GM18517 (cell line): ENCODE results near the gene ARL3.

Experiments used
- ATAC-seq: cut with Tn5 transposase; IDR thresholded peaks from one replicate; pipeline ENCODE4 v1.9.1; 2021; ENCODE audit warnings: mild to moderate bottlenecking, moderate library complexity; ENCODE audit not compliant: unreplicated experiment

ARL3 gene

GRCh38 chr10:102642736-102643335 lies 71.4 kb downstream of the ARL3 start:
- no peak for ATAC-seq

- ATAC-seq, result peak; percentile 39
Observed at GRCh38 chr10:102641880-102642735, 72.1 kb downstream of the ARL3 start.

GRCh38 chr10:102641402-102641801 lies 72.8 kb downstream of the ARL3 start:
- no peak for ATAC-seq

GRCh38 chr10:102639537-102639936 lies 74.7 kb downstream of the ARL3 start:
- no peak for ATAC-seq

GRCh38 chr10:102635377-102635776 lies 78.8 kb downstream of the ARL3 start:
- no peak for ATAC-seq

GRCh38 chr10:102634686-102635085 lies 79.5 kb downstream of the ARL3 start:
- ATAC-seq, result no peak

GRCh38 chr10:102633848-102634247 lies 80.3 kb downstream of the ARL3 start:
- ATAC-seq, result no peak

- no peak for ATAC-seq
Observed at GRCh38 chr10:102633287-102633686, 80.9 kb downstream of the ARL3 start.

GRCh38 chr10:102632394-102633111 lies 81.6 kb downstream of the ARL3 start:
- ATAC-seq, result no peak

- ATAC-seq, result no peak
Observed at GRCh38 chr10:102631525-102632393, 82.4 kb downstream of the ARL3 start.

- no peak for ATAC-seq
Observed at GRCh38 chr10:102630663-102631062, 83.5 kb downstream of the ARL3 start.

- no peak for ATAC-seq
Observed at GRCh38 chr10:102629661-102630614, 84.3 kb downstream of the ARL3 start.

GRCh38 chr10:102628451-102628911 lies 85.7 kb downstream of the ARL3 start:
- ATAC-seq, result no peak

- no peak for ATAC-seq
Observed at GRCh38 chr10:102627736-102628293, 86.4 kb downstream of the ARL3 start.

- ATAC-seq, result no peak
Observed at GRCh38 chr10:102627291-102627735, 86.9 kb downstream of the ARL3 start.

- no peak for ATAC-seq
Observed at GRCh38 chr10:102626026-102626685, 88.0 kb downstream of the ARL3 start.

GRCh38 chr10:102624751-102625645 lies 89.2 kb downstream of the ARL3 start:
- ATAC-seq, result no peak

GRCh38 chr10:102624094-102624493 lies 90.1 kb downstream of the ARL3 start:
- no peak for ATAC-seq
